HG03354 (cell line): Measurements from ENCODE around the gene ALOXE3.

ENCODE experiments used
- ATAC-seq: cut with Tn5 transposase; IDR thresholded peaks from one replicate; pipeline ENCODE4 v1.9.1; 2021; ENCODE audit warnings: mild to moderate bottlenecking; ENCODE audit not compliant: unreplicated experiment, poor library complexity, severe bottlenecking

Gene ALOXE3

DNA sequence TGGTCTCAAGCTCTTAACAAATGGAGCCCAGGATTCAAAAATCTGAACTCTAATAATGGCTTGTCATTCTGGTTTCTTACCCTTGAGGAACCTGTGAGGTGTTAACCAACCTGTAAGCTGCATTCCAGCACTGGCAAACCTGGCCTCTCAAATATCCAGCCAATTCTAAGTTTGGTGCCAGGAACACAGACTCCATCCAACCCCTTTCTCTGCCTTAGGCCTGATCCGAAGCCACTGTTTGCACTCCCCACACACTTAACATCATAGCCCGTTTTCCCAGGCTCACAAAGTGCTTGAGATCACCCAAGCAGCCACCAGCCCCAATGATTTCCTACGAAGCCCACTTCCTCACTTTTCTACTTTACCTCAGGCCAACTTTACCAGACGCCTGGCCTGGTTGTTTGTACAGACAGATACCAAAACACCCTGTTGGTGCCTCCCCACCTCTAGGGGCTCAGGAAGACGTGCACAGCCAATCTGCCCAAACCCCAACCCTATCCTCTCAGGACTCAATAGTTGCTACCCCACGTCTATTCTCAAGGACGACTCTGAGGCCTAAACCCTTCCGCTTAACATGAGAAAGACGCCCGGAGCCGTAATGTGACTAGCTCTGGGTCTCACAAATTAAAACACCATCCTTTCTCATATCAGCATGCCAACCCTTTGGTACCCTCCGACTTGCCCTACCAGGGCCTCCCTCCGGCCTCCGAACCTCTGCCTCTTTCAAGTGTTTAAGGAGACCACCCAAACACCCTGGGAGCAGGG, 37.1 kb upstream of the ALOXE3 start:
- no peak for ATAC-seq

DNA sequence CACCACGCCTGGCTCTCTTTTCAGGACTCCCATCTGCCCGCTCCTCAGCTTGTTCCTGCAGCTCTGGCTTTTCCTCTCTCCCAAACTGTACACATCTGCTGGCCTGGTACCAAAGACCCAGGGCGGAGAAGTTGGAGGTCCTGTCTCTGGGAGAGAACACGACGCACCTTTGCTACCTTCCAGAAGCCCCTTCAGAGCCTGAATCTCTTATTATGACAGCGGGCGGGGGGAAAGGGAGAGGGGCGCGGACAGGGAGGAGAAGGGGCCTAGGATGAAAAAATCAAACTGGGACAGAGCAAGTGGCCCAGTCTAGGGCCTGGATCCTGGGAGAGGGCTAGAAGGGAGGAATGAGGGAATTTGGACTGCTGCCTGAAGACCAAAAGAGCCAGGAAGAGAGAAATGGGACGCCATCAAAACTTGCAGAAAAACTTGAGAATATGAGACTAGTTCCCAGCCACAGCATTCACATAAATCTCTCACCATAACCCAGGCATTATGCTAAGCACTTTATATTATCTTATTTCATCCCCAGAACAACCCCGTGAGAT, 36.4 kb upstream of the ALOXE3 start:
- ATAC-seq, result no peak

DNA sequence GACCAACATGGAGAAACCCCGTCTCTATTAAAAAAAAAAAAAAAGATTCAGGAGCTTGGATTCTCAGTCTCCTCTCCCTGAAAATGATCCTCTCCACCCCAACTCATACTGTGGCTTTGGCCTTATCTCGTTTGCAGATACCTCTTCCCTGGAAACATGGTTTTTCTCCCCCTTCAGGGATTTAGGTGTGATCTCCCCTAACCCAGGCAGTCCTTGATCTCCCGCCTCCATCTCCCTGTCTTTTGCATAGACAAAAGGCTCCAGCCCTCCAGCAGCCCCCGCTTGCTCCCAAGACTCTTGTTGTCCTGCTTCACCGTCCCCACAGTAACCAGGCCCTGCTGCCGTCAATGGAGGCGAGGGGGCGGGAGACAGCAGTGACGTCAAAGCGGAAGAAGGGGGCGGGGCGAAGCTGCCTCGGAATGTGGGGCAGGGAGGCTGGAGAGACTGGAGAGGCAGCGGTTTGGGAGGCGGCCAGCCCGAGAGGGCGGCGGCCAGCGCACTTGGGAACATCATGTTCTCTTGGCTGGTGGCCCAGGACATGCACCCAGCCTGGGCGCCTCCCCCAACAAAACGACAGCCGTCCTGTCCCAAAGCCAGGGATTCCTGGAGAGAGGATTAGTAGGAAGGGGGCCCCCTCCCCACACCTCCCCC, 35.8 kb upstream of the ALOXE3 start:
- ATAC-seq, result no peak

DNA sequence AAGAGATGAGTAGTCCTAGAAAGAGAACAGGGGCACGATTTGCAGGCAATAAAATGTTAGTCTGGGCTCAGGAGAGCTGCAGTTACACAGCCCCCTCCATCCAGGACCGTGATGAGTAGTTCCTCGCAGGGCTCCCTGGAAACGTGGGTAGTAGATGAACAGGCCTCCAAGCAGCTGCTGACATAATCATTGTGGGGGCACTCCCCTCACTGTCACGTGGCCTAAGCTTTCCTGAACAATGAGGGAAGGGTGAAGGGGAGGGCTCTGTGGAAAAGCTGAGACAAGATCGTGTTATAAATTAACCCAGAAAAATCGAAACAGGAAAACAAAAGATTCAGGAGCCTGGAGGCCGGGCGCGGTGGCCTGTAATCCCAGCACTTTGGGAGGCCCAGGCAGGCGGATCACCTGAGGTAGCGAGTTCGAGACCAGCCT, 35.2 kb upstream of the ALOXE3 start:
- ATAC-seq, result no peak

DNA sequence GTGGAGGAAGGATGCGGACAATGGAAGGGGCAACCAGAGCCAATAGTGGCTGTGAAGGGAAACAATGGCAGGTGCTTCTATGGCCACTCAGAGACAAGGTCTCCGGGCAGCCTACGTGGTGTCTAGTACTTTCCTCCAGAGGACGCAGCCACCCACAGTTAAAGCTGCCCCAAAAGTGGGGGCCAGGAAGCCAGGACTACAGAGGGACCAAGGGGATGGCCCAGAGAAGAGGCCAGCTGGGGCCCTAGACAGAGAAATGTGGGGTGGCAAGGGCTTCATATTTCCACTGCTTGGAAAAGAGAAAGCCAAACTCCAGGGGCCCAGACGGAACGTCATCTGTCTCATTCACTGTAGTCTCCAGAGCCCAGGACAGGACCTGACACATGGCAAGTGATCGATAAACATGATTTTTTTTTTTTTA, 34.7 kb upstream of the ALOXE3 start:
- ATAC-seq, result no peak

DNA sequence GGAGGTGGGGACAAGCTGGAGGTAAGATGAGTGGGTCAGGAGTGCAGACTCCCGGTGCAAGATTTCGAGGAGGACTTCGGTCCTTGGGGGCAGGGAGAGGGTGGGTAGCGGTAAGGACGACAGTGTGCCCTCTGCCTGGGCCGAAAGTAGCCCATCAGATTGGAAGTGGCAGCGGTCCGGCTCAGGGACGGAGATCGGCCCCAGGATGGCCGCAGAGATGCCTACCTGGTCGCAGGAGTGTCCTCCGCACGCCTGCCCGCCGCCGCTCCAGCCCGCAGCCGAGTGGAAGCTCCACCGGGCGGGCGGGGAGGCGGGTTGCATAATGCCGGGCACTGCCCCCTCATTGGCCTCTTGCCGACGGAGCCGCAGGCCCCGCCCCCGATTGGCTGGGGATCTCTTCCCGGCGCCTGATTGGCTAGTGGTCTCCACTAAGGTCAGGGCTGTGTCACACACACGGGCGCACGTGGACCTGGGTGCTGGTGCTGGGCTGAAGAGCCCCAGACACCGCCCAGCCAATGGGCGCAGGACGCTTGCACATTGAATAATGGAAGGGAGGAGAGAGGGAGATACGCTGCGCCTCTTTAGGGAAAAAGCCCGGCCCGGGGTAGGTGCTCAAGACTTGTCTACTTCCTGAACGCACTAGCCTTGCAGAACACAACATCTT, 33.9 kb upstream of the ALOXE3 start, which contains the start of gene PER1:
Gene PER1, minus strand, starts transcription at position 293 of the 664 bp plus-strand sequence. CDS start 1,698 bp downstream, outside the sequence.
- ATAC-seq, result no peak

DNA sequence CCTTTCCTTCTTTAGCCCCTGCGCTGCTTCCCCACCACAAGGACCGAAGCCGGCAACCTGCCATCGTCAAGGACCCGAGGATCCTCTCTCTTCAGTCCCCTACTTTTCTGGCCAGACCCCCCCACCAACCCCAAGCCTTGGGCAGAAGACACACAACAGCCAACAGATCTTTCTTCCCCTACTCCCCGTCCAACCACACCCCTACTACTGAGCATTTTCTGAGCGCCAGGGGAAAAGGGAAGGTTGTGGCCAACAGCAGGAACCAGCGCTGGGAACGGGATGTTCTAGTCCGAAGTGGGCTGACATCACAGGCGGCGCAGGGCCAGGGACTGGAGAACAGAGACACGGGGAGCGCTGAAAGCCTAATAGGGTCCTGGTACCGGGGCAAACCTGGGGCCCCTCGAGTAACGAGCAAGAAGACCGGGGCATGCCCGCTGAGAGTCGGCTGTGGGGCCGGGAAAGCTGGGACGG, 33.4 kb upstream of the ALOXE3 start:
- ATAC-seq, result no peak

DNA sequence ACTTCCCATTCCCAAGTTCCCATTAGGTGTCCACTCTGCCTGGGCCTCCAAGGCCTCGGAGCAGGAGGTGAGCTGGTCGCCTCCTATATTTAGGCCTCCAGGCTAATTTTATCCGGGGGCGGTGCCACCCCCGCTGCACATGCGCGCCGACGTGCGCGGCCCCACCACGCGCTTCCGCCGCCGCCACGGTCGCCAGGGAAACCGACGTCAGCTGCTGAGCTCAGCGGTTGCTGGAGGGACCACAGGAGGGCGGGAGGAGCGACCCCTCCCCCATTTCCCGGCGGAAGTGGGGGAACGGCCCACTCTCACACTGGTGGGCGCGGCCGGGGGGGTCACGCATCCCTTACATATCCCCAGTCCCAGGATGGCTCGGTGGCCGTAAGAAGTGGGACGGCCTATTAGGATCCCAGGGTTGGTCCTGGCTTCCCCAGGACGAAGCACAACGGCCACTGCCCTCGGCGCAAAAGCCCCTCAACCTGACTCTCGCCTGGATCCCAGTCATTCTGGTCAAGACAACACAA, 32.9 kb upstream of the ALOXE3 start:
- ATAC-seq, result peak; percentile 51

DNA sequence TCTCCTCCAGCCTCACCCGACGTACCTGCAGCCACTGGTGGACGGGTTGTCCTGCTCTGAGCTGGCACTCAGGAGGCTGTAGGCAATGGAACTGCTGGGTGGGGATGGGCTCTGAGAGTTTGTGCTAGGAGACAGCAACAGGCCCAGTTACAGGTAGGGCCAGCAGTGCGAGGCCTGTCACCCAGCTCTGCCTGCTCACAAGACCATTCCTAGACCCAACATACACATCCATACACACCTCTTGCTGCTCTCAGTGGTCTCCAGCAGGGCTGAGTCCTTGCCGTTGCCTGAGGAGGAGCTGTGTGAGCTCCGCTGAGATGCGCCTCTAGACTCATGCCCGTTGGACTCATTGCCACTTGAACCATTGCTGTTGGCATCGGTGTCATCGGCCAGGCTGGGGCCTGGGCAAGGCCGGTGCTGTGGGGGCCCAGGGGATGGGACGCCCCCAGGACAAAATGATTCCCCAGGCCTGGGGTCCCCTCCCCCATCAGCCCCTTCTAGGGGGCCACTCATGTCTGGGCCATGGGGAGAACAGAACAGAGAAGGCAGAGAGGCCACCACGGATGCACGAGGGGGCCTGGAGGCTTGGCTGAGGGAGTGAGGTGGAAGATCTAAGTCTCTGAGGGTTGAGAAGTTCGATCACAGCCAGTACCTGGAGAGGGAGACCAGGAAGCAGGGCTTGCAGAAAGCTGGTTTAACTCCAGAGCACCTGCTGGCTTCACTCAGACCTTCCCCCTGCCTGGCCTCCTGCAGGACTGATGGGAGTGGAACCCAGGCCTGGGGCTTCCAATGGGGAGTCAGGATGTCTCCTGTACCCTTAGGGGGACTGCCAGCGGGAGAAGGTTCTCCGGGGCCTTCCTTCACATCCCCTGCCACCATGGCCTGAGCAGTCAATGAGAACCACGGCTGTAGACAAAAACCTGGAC, 32.1 kb upstream of the ALOXE3 start:
- peak; percentile 1 for ATAC-seq

DNA sequence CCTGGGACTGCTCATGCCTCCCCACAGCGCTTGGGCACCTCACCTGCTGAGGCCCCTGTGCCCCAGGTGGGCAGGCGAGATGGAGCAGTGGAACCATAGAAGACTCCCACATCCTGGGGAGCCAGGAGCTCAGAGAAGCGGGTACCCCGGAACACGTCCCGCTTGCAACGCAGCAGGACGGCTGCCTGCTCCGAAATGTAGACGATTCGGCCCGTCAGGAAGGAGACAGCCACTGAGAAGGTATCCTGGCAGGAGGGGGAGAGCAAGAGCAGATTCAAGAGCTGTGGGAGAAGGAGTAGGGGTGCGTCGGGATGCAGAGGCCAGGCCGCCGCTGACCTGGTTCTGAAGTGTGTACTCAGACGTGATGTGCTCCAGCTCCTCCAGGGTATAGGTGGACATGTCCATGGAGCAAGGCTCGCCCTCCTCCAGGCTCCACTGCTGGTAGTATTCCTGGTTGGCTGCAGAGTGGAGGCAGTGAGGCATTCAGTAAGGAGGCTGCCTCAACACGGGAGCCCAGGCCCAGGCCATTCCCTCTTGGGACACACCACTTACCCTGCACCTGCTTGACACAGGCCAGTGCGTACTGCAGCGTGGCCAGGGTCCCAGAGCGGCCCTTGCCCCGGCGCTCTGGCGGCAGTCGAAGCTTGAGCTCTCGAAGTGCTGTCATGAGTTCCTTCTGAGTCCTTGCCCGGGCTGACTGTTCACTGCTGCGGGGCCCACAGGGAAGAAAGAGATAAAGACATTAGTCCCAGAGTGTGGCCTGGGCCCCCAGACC, 31.3 kb upstream of the ALOXE3 start:
- no peak for ATAC-seq

DNA sequence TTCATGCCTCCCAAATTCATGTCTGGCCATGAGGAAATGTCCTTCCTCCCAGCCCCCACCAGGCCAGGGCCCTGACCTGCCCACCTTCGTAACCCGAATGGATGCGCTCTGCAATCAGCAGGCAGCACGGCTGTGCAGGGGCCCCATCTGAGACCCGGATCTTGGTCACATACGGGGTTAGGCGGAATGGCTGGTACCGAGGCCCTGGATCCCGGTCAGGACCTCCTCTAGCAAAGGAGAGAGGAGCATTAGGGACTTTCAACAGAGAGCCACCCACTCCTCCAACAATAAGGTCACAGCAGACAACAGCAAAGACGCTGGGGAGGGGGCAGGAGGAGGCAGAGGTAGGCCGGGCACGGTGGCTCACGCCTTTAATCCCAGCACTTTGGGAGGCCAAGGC, 30.2 kb upstream of the ALOXE3 start:
- no peak for ATAC-seq

DNA sequence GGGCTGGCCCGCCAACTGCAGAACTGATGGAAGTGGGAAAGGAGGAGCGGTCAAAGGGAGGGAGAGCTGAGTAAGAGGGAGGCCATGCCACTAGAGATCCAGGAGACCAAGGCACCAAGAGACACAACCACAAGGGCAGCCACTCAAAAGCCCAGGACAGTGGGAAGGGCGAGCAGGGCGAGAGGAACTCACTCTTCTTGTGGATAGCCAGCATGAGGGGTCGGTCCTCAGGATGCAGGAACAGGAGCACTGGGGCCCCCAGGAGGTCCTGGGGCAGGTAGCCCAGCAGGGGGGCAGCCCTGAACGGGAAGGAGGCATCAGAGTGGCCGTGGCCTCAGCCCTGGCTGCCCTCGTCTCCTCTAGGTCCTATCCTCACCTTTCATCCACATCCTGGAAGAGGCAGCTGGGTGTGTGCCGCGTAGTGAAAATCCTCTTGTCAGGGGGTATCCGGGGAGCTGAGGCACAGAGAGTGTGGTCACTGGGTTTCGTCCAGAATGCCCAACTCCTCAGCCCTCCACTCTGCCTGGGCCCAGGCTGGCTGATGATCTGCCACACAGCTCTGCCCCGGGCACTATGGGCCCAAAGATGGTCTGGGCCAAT, 29.6 kb upstream of the ALOXE3 start:
- no peak for ATAC-seq

DNA sequence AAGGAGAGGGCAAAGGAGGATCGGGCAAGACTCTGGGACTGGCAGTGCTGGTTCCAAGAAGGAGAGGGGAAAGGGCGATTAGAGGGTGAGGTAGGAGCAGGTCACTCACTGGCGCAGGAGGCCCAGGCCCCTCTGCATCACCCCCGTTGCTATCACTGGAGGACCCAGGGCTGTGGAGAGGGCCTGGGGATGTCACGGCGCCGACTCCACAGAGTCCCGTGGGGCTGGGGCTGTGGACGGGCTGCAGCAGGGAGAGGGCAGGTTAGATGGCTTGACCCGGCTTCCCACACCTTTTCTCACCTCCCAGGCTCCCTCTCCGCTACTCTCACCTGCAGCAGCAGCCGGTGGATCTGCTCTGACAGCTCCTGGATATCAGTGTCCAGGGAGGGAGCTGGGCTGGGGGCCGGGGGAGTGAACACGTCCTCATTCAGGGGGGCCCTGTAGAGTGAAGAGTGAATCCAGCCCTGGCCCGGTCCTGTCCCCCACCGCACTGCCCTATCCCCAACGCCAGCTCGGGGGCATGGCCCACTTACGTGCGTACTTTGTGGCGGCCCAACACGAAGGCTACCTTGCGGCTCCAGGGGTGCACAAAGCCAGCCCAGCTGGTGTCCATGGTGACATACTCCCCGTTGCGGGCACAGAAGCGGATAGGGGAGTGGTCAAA, 29.0 kb upstream of the ALOXE3 start:
- no peak for ATAC-seq

DNA sequence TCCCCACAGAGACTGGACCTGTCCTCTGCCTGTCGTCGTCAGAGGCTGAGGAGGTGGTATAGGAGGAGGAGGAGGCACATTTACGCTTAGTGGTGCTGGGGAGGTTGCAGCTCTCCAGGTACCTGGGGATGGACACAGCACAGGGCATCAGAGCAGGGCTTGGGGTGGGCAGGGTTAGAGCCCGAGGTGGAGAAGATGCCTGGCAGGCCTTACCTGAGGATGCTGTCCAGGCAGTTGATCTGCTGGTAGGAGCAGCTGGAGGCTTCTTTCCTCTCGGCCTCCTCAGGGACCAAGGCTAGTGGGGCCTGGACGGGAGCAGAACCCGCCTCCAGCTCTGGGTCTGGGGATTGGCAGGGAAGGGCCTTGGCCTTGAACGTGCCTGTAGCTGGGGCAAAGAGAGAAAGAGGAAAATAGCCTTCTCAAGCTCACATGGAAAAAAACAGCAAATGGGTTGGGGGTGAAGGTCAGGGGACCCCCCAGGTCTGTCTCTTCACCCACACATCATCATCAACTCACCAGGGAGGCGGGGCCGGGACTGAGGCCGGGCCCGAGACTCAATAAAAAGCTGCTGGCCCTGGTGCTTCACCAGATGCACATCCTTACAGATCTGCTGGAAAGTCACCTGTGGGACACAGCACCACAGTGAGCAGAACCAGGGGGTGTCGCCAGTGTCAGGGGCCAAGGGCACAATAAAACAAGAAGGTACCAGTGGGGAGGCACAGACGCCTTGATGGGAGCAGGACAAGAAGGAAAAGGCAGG, 28.2 kb upstream of the ALOXE3 start:
- no peak for ATAC-seq

DNA sequence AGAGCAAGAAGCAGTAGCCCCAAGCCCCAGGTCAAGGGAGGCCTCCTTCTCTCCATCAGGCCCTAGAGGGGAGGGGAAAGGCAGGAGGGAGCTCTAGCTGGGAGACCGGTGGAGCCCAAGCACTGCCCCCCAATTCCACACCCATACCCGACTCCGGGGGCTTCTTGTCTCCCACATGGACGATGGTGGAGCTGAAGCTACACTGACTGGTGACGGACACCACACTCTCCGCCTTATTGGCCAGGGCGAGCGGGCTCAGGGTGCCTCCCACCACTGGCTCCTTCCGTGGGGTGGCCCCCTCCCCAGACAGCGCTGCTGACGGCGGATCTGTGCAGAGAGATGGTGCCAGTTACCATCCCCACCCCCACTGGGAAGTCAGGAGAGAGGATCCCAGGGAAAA, 27.5 kb upstream of the ALOXE3 start:
- no peak for ATAC-seq

DNA sequence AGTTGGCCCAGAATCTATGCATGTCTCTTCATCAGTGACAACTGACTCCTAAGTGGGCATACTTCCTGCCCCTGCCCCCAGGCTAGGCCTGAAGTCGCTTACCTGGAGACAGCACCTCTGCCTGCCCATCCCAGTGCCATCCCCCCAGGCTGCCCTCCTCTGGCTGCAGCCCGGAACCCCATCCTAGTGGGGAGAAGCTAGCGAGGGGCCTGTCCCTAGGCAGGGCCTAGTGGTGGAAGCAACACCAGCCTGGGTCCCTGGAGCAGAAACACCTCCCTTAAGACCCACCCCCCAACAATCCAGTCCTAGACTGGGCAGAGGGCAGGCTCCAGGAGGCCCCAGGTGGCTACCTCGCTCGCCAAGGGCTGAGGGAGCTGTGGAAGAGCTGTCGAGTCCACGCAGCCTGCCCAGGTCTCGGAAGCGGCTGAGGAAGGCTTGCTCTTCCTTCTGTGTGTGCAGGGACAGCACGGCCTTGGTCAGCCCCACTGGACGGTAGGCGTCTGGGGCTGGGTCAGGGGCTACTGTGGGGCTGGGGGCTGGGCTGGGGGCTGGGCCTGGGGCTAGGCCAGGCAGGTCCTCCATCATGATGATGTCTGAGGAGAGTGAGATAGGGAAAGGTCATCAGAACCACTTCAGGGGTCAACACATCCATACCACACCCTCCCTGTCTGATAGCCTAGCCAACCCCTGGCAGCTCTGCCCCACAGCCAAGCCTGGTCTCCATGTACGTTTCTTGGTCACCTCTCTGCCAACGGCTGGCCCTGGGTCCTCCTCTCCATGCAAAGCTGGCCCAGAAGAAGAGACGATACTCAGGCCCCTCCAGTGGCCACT, 26.3 kb upstream of the ALOXE3 start:
- ATAC-seq, result no peak
